Gastroesophageal sphincter (tissue), 3 donors: ENCODE results near the gene KRT6C.

Experiments
- CTCF ChIP-seq, 4 experiments: fragments of 200-600 bp in 2 of 4; fragments of 450-650 bp in 2 of 4; sonication (generic) in 1 of 4; IDR thresholded peaks; one replicate each; pipeline ENCODE4 v1.5.1; 2017 to 2019; ENCODE audit warnings: antibody characterized with exemption in 4 of 4, mild to moderate bottlenecking in 2 of 4, moderate library complexity in 2 of 4
- POLR2A ChIP-seq, 2 donors: fragments of 450-650 bp; IDR thresholded peaks; one replicate each; pipeline ENCODE4 v1.6.1; 2017; ENCODE audit warnings: antibody characterized with exemption in 2 of 2, mild to moderate bottlenecking in 2 of 2, moderate library complexity in 1 of 2

DNA sequence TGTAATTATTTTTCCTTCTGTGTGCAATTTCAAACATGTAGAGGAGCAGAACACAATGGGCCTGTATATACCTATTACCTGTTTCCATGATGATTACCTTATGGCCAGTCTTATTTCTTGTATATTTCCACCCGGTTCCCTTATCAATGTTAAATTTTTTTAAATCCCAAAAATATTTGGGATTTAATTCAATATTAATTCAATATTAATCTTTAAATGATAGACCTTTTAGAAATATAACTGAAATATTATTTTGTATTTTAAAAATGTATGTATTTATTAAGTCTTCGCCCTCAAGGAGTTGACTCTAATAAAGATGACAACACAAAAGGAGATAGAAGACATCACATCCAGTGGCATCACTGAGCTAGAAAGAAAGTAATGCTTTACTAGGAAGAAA, 607 bp upstream of the KRT6C start:
- TF ChIP-seq POLR2A (IDR thresholded peaks at IDR 0.05) (no peak), CTCF (IDR thresholded peaks at IDR 0.05) (no peak)
